H1 (cell line): Measurements from ENCODE around the gene MAP4K4. TPM values are rescaled to one million over a fixed set of nuclear protein-coding genes. Genes with fewer than 3 reads are reported as not detected.
A peak's percentile ranks its signal among the peaks of the same experiment; 100 is the strongest.

Experiments used
- BRCA1 ChIP-seq: IDR thresholded peaks from 2 replicates; pipeline ENCODE4 v1.6.1; 2012; ENCODE audit warnings: low read depth, low read length, improper control_type of control experiment
- CBX8 ChIP-seq: fragments of 300-800, 300-1000 bp; sonication (generic); IDR thresholded peaks from 2 replicates; pipeline ENCODE4 v1.7.1; 2016; ENCODE audit warnings: low read depth, low read length, borderline replicate concordance
- CEBPB ChIP-seq: IDR thresholded peaks from 2 replicates; pipeline ENCODE4 v1.6.1; 2012; ENCODE audit warnings: low read depth, low read length
- CHD1 ChIP-seq: IDR thresholded peaks from 2 replicates; pipeline ENCODE4 v1.6.1; 2012; ENCODE audit warnings: low read depth, low read length, improper control_type of control experiment
- CREB1 ChIP-seq: IDR thresholded peaks from 2 replicates; pipeline ENCODE4 v1.6.1; 2012; ENCODE audit warnings: inconsistent platforms
- CTBP2 ChIP-seq: IDR thresholded peaks from 2 replicates; pipeline ENCODE4 v1.7.0; 2011; ENCODE audit warnings: borderline replicate concordance, mild to moderate bottlenecking, moderate library complexity, mixed read lengths, low read length; ENCODE audit not compliant: insufficient read depth, insufficient read length
- E2F6 ChIP-seq: IDR thresholded peaks from 2 replicates; pipeline ENCODE4 v1.6.1; 2012; ENCODE audit warnings: inconsistent platforms
- FOSL1 ChIP-seq: IDR thresholded peaks from 2 replicates; pipeline ENCODE4 v1.6.1; 2011; ENCODE audit warnings: mild to moderate bottlenecking, low read depth, low read length, moderate library complexity; ENCODE audit not compliant: insufficient read depth
- HDAC6 ChIP-seq: IDR thresholded peaks from one replicate; pipeline ENCODE4 v1.7.1; 2012; ENCODE audit warnings: low read depth, mild to moderate bottlenecking, inconsistent platforms, low read length, moderate library complexity
- POLR2A ChIP-seq, 2 experiments: IDR thresholded peaks; 1 replicate in 1 of 2; 2 replicates in 1 of 2; pipeline ENCODE4 v1.6.1; 2011; ENCODE audit warnings: low read depth in 2 of 2, low read length in 2 of 2, mild to moderate bottlenecking in 2 of 2; ENCODE audit errors: control extremely low read depth in 1 of 2
- RAD21 ChIP-seq, 2 experiments: IDR thresholded peaks in 1 of 2; conservative IDR thresholded peaks in 1 of 2; 2 replicates each; pipeline ENCODE4 v1.6.1; 2011; ENCODE audit warnings: low read depth in 2 of 2, low read length in 2 of 2, improper control_type of control experiment in 1 of 2, inconsistent platforms in 1 of 2, mild to moderate bottlenecking in 1 of 2, moderate library complexity in 1 of 2
- SIRT6 ChIP-seq: IDR thresholded peaks from one replicate; pipeline ENCODE4 v1.7.1; 2012; ENCODE audit warnings: low read length, inconsistent platforms
- SP1 ChIP-seq: IDR thresholded peaks from 2 replicates; pipeline ENCODE4 v1.6.1; 2011; ENCODE audit warnings: low read depth, low read length
- TBP ChIP-seq: IDR thresholded peaks from 2 replicates; pipeline ENCODE4 v1.6.1; 2011; ENCODE audit warnings: low read depth, low read length, improper control_type of control experiment
- polyA plus RNA-seq, 7 experiments: library from polyadenylated mRNA; depleted of rRNA in 3 of 7; stranded (reverse) in 5 of 7; unstranded in 2 of 7; fragments of >200 nt in 5 of 7; fragments of 200-250 nt in 2 of 7; gene quantifications; 1 replicate in 5 of 7; 2 replicates in 1 of 7; 4 replicates in 1 of 7; pipeline versions ENCODE4 v1.2.1 to v1.2.3, GENCODE V29; 2011 to 2013; ENCODE audit warnings: missing spikeins in 2 of 7, mixed read lengths in 2 of 7
- total RNA-seq: library from RNA; stranded (reverse); fragmentation: NEBNext Ultra II Directional; extraction: Animal tissue kit (Norgen Biotek cat#: 25700); gene quantifications from 2 replicates; pipeline ENCODE4 v1.2.1, GENCODE V29; 2021

MAP4K4 gene
- total and polyA plus RNA-seq, 2 of the 8 experiments (the other 6 are each of a cell fraction or from before 2014, with no cell fraction given): 53.2 to 138 TPM

DNA sequence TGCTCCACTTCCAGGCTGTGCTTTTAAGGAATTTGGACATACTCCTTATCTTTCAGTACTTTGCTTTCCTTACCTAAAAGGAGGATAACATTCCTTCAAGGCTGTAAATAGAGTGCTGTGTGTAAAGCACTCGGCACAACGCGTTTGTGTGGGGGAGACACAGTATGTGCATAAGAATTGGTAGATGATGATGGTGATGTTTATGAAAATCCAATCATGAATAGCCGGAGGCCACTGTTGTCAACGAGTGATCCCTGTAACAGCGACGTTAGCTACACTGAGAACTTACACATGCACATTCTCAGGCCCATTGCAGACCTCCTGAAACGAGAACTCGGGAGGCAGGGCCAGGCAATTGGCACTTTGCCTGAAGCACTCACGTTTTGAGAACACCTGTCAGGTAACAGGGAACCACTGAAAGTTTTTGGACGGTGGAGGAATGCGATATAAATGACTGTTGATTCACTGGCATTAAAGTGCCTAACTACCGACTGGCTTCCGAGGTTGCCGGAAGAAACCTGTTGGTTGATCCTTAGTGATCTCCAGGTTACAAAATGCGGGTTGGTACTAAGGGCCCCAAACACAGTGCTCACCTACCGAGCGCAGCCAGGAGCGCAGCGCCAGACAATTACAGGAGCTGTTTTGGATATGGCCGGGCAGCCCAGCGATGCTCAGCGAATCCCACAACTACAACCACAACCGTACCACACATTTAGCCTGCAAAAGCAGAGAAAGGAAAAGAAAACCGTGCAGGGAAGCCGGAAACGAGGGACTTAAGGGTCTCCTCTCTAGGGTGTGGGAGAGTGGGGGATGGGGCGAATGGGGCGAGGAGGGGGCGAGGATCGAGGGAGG is 1.0 kb upstream of the MAP4K4 start (continued):
- TF ChIP-seq CTBP2: peak; percentile 36
- no peak for TF ChIP-seq E2F6
- TF ChIP-seq HDAC6: no peak
- TF ChIP-seq BRCA1: no peak
- TF ChIP-seq FOSL1: no peak
- TF ChIP-seq RAD21 (IDR thresholded peaks at IDR 0.05 in 1 of 2, conservative IDR thresholded peaks at IDR 0.05 in 1 of 2; ENCODE audit: low read depth in 2 of 2, low read length in 2 of 2): no peak
- no peak for TF ChIP-seq CEBPB
- TF ChIP-seq SIRT6: no peak
- no peak for TF ChIP-seq CHD1
- no peak for TF ChIP-seq CBX8
- TF ChIP-seq TBP: no peak
- peak in 1 of 2 experiments; percentile 53; a peak in 1 of 3 replicates for TF ChIP-seq POLR2A (IDR thresholded peaks at IDR 0.05; ENCODE audit: control extremely low read depth in 1 of 2, low read depth in 2 of 2, low read length in 2 of 2)
- TF ChIP-seq SP1: peak; percentile 23; the same call in 1 of the 2 replicates
- no peak for TF ChIP-seq CREB1
